NCI-H2029 treated with DMSO at 0.1 percent for 48 hours (cell line): ENCODE results near the gene KPNB1.
A peak's percentile ranks its signal among the peaks of the same experiment; 100 is the strongest.

Experiments used
- DNase-seq: peaks from one replicate; lab custom pipeline; 2025; lab: John Stamatoyannopoulos, UW

The KPNB1 gene

DNA sequence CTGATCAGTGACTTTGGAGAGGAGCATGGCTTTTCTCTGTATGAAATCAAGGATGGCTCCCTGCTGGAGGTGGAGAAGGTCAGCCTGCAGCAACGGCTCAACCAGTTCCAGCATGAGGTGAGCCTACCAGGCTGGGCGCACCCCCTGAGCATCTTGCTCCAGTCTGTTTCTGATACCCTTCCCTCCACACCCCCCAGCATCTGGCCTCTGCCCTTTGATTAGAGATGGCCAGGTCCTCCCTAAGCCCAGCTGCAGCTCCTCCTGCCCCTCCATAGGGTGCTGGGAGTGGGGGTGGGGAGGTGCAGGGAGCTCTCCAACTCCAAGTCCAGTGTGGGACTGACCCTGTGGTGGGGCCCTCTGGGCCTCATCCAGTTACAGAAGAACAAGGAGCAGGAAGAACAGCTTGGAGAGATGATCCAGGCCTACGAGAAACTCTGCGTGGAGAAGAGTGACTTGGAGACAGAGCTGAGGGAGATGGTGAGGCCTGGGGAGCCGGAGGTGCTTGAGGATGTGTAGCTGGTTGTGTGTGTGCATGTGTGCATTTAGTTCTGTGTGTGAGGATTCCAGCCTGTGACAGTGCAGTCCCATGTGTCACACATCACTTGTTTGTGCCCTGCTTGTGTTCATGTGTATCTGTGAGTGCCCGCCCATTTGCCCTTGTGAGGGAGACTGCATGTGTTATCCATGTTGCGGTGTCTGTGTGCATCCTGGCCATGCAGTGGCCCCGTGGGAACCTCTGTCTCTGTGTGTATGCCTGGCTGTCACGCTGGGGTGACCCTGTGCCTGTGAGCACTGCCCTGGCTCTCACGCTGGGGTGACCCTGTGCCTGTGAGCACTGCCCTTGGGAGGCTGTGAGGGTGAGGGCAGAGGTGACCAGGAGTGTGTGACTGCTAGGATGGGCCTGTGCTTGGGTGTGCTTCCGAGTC is 47.3 kb downstream of the KPNB1 start:
- DNase-seq, result no peak

DNA sequence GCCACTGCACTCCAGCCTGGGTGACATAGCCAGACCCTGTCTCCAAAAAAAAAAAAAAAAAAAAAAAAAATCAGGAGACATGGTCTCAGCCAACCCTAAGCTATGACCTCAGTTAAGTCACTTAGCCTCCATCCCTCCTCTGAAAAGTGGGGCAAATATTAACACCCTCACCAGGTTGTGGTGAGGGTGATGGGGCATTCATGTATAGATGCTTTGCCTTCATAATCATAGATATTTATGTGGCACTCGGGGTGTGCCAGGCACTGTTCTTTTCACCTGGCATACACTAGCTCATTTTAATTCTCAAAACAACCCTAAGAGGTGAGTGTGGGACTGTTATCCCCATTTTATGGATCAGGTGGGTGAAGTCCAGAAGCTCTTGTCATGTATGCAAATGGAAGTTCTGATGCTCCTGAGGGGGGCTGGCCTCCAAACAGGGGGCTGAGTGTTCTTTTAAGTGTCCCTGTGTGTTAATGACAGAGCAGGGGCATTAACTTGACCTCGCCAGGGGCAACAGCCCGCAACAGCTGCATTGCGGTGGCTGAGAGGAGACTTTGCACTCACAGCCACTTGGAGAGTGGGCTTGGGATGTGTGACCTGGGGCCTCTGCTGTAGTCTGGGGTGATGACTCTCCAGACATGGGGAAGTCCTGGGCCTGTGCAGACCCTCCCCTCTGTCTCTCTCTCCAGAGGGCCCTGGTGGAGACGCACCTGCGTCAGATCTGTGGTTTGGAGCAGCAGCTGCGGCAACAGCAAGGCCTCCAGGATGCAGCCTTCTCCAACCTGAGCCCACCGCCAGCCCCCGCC is 48.4 kb downstream of the KPNB1 start:
- DNase-seq, result no peak

DNA sequence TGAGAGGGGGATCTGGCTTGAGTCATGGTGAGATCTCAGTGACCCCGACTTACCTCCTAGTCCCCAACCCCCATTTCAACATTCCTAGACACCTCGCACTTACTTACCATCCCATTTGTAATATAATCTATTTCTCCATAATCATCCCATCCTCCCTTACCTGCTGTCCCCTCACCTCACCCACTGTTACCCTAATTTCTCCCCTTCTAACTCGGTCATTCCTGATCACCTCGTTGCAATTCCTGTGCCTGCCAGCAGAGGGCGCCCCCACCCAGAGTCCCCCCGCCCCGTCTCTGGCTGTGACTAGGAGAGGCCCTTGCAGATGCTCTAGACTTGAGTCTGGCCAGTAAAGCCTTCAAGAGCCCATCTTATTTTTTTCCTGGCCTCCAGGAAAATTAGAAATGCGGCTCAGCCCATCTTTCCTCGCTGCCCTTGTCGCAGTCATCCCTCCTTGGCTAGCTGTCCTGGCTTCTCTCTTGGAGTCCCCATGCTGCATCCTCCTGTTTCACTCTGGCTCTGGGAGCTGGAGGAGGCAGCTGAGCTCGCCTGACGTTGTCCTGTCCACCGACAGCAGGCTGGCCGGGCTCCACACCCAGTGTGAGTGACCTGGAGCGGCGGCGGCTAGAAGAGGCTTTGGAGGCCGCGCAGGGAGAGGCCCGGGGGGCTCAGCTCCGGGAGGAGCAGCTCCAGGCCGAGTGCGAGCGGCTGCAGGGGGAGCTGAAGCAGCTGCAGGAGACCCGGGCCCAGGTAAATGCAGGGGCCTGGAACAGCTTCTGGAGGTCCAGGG is 49.2 kb downstream of the KPNB1 start:
- DNase-seq, result peak; percentile 18

DNA sequence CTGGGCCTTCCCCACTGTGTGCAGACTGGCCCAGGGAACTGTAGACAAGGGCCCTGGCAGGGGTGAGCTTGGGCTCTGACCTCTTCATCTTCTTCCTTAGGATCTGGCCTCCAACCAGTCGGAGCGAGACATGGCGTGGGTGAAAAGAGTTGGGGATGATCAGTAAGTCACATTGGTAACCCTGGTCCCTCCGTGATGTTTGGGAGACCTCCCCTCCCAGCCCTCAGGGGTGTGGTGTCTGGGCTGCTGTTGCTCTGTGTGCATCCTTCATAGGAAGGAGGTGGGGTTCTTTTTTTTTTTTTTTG is 49.8 kb downstream of the KPNB1 start:
- DNase-seq, result no peak

DNA sequence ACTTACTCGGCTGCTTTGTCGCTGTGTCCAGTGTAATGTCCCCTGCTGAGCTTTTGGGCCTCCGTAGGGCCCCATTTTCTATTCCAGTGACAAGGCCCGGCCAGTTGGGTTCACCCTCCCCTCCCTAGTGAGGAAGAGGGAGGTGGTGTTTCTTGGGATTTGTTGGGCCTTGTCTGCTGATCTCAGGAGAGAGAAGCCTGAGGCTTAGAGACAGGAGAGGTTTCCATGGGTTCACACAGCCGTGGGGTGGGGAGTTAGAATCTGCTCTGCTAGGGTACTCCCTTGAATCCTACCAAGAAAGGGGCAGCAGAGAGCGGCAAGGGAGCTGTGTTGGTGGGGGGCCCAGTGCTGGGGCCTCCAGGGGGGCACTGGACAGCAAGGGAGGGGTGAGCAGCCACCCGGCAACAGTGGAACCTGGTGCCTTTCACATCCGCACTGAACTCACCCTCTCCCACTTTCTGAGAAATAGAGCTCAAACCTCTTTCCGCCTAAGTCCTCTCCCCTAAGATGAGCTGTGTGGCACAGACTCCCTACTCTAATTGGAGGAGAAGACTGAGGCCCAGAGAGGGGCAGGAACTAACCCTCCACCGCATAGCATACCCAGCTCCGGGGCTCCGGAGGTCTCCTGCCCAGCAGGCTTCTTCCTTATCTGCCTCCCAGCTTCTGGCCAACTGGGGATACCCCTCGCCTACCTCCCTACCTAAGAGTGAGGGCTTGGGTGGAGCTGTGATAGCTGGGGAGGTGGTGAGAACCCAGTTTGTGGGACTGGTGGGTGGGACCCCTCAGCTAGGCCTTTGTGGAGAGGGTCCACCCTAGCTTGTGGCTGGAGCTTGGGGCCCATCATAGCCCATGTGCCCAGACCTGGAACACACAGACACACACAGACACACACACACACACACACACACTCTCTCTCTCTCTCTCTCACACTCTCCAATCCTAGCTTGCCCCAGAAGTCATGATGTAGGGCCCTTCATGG is 51.0 kb downstream of the KPNB1 start:
- DNase-seq, result no peak

DNA sequence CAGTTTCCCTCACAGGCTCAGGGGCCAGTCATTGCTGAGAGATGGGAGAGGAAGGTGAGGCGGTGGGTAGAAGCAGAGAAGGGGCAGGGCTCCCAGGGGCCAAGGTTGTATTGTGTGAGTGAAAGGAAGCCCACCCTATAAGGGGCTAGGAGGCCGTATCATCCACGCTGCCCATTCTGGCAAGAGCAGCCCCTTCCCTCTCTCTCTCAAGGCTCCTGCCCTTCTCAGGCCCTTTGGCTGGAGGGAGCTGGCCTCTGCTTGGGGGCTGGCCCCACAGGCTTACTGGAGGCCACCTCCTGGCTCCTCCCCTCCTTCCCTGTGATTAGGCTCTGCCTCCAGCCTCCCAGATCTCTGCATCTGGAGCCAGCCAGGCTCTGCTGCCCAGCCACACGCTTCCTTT is 51.9 kb downstream of the KPNB1 start:
- no peak for DNase-seq

DNA sequence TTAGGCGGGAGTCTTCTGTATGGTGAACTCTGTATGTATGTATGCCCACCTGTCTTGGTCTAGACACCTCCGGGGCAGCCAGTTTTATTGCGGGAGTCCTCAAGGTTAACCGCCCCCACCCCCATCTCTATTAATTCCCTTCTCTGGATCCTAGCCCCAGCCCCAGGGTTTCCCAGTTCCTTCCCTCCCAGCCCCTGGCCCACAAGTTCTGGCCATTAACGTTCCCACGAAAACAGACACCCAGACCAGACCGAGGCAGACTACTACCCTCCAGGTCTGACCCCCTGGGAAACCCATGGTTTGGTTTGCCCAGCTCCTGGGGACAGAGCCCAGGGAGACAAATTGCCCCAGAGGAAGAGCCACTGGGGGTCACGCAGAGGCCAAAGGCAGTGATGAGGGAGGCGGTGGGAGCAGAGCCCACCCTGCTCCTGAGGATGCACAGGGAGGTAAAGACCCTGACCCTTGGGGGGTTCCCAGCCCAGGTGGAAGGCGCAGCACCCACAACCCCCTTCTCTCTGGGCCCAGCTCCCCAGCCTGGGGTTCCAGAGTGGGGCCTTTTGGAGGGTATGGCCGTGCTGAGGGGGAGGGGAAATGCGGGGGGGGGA is 52.8 kb downstream of the KPNB1 start:
- no peak for DNase-seq

DNA sequence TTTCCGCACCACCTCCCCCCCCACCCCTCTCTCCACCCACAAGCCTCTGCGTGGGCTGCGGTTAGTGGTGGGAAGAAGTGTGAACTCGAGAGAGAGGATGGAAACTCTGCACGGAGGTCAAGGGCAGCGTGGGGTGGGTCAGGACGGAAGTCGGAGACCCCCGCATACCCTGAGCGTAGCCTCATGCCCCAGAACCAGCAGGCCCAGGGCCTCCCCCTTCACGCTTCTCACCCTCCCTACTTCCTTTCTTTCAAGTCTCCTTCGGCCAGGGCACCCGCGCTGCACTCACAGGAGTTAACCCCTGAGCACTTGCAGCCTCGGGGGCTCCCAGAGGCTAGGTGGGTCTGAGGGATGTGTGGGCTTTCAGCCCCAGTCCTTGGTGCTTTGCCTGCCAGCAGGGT is 53.5 kb downstream of the KPNB1 start:
- DNase-seq, result no peak

DNA sequence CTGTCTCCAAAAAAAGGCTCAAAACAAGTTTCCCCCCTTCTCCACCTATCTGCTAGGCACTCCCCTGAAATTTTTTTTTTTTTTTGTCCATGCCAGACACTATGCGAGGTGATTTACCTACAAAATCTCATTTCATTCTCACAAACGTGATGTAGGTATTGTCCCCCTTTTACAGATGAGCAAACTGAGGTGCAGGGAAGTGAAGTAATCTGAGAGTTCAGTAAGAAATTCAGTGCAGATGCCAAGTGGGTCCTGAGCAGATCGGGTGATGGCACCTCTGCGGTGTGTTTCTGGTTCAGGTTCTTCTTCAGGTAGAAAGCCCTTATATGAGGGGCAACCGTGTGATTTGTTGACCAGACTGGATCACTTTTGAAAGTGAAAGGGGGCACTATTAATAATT is 54.0 kb downstream of the KPNB1 start:
- no peak for DNase-seq

DNA sequence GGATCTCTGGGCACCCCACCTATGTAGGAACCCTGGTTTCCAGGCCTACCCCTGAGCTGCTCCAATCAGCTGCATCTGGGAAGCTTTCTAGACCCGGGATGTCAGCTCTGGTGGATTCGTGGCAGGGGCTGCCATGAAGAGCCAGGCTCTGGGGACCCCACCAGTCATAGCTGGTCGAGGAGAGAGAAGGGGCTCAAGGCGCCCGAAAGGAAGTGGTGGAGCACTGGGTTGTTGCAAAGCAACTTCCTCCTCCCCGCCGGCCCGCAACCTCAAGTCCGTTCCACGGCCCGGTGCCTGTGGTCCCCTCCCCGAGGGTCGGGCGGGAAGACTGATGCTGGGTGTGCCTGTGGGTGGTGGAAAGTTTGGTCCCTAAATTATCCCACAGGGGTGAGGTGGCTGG is 54.4 kb downstream of the KPNB1 start:
- DNase-seq, result no peak

DNA sequence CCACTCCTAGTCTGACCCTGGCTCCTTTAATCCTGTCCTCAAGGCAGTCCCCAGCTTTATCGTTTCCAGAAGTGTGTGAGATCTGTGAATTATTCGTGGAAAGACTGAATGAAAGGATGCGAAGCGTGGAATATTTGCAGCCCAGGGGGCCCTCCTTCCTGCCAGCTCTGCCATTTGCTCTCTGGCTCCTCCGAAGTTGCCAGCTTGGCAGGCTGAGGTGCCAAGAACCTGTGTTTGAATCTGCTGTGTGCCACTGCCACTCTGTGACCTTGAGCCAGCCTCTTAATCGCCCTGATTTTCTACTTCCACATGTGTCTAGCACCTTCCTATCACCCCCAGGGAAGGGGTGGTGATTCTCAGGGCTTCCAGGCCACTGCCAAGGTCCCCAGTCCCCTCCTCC is 55.0 kb downstream of the KPNB1 start:
- DNase-seq, result no peak

DNA sequence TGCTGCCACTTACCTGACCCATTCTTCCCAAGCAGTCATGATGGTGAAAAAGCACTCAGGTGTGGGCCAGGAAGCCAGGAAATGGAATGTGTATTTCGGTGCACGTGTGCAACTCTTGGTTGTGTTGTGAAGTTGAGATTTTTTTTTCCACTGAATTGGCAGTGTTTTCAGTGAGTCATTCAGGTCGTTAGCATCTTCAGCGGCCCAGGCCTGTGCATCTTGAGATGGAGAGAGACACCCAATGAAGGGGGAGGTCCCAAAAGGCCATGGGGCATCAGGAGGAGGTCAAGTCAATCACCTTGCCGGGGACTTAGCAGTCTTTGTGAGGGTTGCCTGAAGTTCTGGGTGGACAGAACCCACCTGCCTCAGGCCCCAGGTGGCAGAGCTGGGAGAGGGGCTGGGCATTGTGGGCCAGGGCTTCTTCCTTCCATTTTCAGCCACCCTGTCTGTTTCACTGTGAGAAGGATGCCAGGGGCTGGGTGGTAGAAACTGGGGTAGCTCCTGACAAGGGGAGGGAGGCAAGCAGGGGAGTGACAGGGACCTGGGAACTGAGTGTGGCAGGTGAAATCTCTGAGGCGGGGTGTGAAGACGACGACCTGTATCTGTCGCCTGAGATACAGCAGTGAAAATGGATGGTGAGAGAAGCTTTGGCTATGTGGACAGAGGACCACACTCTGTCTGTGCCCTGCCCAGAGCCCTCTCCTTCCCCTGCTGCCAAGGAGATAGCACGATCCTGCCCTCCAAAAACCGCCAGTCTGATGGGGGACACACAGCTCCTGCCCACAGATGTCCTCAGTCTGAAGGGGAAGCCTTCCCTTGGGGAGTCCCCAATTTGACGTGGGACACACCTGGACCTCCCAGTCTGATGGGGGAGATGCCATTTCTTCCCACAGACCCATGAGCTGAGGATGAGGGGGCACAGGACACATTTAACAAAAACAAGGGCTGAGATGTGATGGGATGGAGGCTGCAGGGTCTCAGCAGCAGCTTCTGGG is 56.1 kb downstream of the KPNB1 start:
- DNase-seq, result no peak

DNA sequence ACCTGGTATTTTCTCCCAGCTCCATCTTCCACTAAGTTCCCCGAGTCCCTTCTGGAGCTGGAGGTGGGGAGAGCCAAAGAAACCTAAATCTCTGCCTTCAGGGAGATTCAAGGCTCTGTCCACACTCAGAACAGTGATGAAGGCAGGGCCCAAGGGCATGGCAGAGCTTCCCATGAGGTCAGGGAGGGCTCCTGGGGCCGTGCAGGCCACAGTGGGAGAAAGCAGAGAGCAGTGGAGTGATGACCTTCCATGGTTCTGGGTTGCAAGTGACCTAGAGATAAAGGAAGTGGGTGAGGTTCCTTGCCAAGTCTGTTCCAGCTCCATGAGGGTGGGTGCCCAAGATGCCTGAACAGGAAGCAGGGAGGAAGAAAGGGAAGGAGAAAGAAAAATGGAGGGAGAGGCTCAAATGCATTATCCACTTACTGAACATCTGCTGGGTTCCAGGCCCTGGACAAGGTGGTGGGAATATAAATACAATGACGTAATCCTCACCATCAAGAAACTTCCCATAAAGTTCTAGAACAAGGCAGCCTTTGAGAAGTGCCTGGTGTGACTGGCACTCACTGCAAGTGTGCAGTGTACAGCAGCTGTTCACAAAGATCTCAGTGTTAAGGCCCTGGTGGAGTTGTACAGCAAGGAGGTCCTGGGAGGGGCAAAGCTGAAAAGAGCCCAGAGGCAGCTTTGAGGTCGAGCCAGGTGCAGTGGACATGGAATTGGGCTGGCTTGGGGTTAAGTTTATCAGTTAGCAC is 57.5 kb downstream of the KPNB1 start:
- DNase-seq, result no peak

DNA sequence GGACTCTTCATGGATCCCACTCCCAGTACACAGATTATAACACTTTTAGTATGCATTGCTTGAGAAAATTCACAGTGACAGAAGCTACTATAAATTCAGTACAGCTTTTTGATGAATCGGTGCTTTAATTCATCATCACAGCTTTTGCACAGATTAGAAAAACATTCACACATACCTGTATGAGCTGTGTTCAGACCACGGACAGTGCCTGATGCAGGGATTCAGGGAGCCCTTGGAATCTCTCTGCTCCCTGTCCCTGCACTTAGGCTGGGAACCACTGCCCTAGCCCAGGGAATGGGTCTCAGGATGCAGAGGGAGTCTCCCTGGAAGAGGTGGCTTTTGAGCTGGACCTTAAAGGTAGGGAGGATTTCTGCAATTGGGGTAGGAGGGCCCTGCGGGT is 58.2 kb downstream of the KPNB1 start:
- DNase-seq, result no peak

DNA sequence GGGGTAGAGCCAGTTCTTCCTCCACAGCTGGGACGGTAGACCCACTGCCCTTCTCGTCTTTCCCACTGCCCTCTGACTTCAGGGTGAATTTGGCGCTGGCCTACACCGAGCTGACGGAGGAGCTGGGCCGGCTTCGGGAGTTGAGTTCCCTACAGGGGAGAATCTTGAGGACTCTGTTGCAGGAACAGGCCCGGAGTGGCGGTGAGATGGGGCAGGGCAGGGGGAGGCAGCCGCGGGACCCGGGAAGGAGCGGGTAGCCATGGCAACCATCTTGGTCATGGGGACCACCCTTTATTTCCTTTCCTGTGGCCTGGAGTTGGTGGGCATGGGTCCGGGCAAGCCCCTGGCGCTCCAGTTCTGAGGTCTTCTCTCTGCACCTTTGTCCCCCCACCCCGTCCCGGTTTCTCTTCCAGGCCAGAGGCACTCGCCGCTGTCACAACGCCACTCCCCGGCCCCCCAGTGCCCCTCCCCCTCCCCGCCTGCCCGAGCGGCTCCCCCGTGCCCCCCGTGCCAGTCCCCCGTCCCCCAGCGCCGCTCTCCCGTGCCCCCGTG is 58.7 kb downstream of the KPNB1 start:
- DNase-seq, result no peak

DNA sequence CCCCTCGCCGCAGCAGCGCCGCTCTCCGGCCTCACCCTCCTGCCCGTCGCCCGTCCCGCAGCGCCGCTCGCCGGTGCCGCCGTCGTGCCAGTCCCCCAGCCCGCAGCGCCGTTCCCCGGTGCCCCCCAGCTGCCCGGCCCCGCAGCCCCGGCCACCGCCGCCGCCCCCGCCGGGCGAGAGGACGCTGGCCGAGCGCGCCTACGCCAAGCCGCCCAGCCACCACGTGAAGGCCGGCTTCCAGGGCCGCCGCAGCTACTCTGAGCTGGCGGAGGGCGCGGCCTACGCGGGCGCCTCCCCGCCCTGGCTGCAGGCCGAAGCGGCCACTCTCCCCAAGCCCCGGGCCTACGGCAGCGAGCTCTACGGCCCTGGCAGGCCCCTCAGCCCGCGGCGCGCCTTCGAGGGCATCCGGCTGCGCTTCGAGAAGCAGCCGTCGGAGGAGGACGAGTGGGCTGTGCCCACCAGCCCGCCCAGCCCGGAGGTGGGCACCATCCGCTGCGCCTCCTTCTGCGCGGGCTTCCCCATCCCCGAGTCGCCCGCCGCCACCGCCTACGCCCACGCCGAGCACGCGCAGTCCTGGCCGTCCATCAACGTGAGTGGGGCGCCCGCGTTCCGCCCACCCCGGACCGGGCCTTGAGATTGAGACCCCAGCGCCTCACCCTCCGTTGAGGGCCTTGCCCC is 59.3 kb downstream of the KPNB1 start:
- DNase-seq, result no peak

DNA sequence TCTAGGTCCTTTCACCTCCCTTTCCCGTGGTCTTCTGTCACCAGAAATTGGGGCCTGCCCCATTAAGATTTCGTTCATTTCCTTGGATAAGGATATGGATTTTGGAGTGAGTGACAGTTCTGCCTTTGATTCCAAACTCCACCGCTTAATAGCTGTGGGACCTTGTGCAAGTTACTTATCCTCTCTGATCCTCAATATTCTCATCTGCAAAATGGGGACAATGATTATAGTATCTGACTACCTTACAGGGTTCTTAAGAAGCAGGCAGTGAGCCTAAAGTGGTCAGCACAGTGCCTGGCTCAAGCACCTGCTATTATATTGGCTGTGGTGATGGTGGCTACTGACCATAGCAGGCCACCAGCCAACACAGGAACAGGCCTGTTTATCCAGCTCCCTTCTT is 59.9 kb downstream of the KPNB1 start:
- no peak for DNase-seq
